Stomach (tissue), 4 donors: ENCODE measurements around the gene PLEKHG1.

Experiments
- POLR2AphosphoS5 ChIP-seq, 3 donors: sonication (generic); formaldehyde crosslinking; IDR thresholded peaks; one replicate each; pipeline ENCODE4 v1.6.1; 2016; ENCODE audit warnings: antibody characterized with exemption in 3 of 3
- TF ChIP-seq, protein P1 (sequence below), 7 experiments: fragments of 450-650 bp in 4 of 7; fragments of 200-600 bp in 3 of 7; sonication (generic) in 3 of 7; IDR thresholded peaks; one replicate each; pipeline ENCODE4 v1.5.1; 2016 to 2019; ENCODE audit warnings: antibody characterized with exemption in 7 of 7, control low read depth in 2 of 7, mild to moderate bottlenecking in 1 of 7

DNA sequence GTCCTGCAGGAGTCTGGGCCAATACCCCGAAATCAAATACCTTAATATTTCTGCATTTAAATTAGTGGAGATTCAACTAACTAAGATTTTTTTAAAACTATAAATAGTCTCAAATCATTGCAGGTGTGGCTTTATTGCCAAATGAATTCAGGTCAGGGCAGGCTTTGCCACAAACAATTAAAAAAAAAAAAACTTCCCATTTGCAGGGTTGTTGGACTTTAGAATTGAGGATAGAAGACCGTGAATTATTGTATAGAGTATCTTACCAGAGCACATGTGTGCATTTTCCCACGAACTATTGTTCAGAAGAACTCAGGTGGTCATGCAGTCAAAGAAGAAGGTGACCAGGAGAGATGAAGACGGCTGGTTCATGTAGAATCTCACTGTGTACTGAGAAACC is 6.6 kb upstream of the PLEKHG1 start:
- TF ChIP-seq, protein P1, sequence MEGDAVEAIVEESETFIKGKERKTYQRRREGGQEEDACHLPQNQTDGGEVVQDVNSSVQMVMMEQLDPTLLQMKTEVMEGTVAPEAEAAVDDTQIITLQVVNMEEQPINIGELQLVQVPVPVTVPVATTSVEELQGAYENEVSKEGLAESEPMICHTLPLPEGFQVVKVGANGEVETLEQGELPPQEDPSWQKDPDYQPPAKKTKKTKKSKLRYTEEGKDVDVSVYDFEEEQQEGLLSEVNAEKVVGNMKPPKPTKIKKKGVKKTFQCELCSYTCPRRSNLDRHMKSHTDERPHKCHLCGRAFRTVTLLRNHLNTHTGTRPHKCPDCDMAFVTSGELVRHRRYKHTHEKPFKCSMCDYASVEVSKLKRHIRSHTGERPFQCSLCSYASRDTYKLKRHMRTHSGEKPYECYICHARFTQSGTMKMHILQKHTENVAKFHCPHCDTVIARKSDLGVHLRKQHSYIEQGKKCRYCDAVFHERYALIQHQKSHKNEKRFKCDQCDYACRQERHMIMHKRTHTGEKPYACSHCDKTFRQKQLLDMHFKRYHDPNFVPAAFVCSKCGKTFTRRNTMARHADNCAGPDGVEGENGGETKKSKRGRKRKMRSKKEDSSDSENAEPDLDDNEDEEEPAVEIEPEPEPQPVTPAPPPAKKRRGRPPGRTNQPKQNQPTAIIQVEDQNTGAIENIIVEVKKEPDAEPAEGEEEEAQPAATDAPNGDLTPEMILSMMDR (IDR thresholded peaks at IDR 0.05): no peak
- no peak for TF ChIP-seq POLR2AphosphoS5 (IDR thresholded peaks at IDR 0.05)
